Measurements from ENCODE around the gene ADD1.

ADD1 gene

GRCh38 chr4:2862528-2862927, 18.9 kb downstream of the ADD1 start:
- no peak for DNase-seq

GRCh38 chr4:2863649-2864048, 20.0 kb downstream of the ADD1 start:
- DNase-seq, result no peak

- no peak for DNase-seq
Measured at GRCh38 chr4:2865196-2865780, 21.6 kb downstream of the ADD1 start.

GRCh38 chr4:2866160-2866861, 22.7 kb downstream of the ADD1 start:
- DNase-seq, result no peak

GRCh38 chr4:2866891-2867290, 23.2 kb downstream of the ADD1 start:
- DNase-seq, result no peak

GRCh38 chr4:2867758-2868491, 24.3 kb downstream of the ADD1 start:
- no peak for DNase-seq

GRCh38 chr4:2868877-2869487, 25.3 kb downstream of the ADD1 start:
- DNase-seq, result no peak

- DNase-seq, result no peak
Measured at GRCh38 chr4:2869659-2870058, 26.0 kb downstream of the ADD1 start.

GRCh38 chr4:2870082-2870481, 26.4 kb downstream of the ADD1 start:
- no peak for DNase-seq

- no peak for DNase-seq
Measured at GRCh38 chr4:2871466-2871865, 27.8 kb downstream of the ADD1 start.

- no peak for DNase-seq
Measured at GRCh38 chr4:2871911-2872310, 28.3 kb downstream of the ADD1 start.

GRCh38 chr4:2873329-2873728, 29.7 kb downstream of the ADD1 start:
- DNase-seq, result no peak

GRCh38 chr4:2874861-2875260, 31.2 kb downstream of the ADD1 start:
- no peak for DNase-seq

GRCh38 chr4:2875556-2875955, 31.9 kb downstream of the ADD1 start:
- no peak for DNase-seq

GRCh38 chr4:2878346-2878745, 34.7 kb downstream of the ADD1 start:
- DNase-seq, result no peak

GRCh38 chr4:2879026-2879425, 35.4 kb downstream of the ADD1 start:
- DNase-seq, result no peak

GRCh38 chr4:2881431-2881830, 37.8 kb downstream of the ADD1 start:
- DNase-seq, result no peak

- no peak for DNase-seq
Measured at GRCh38 chr4:2882341-2882740, 38.7 kb downstream of the ADD1 start.

- no peak for DNase-seq
Measured at GRCh38 chr4:2886161-2886560, 42.5 kb downstream of the ADD1 start.

- DNase-seq, result no peak
Measured at GRCh38 chr4:2886622-2887021, 43.0 kb downstream of the ADD1 start.

- no peak for DNase-seq
Measured at GRCh38 chr4:2887343-2887742, 43.7 kb downstream of the ADD1 start.

GRCh38 chr4:2888886-2889285, 45.2 kb downstream of the ADD1 start:
- DNase-seq, result no peak

GRCh38 chr4:2891294-2891693, 47.6 kb downstream of the ADD1 start:
- no peak for DNase-seq

- DNase-seq, result no peak
Measured at GRCh38 chr4:2893772-2894171, 50.1 kb downstream of the ADD1 start.

Data from GOT3 (cell line).